Measurements from ENCODE around the gene CPT1C. TPM values are rescaled to one million over a fixed set of nuclear protein-coding genes. Genes with fewer than 3 reads are reported as not detected.

Gene CPT1C
- total and polyA plus RNA-seq, 2 experiments from 2014 or later: 6.2 to 6.8 TPM

GRCh38 chr19:49685845-49686332 is 5.0 kb upstream of the CPT1C start:
- Histone ChIP-seq H3K9me3 (ENCODE audit: low read depth) (no peaks in the 10 kb centered on the region), H3K4me1 (ENCODE audit: insufficient read depth) (peaks cover 17% of the 10 kb centered on the region), H3K4me3 (no peak overlapping the region), H3K9me2 (replicated peaks; ENCODE audit: insufficient read depth) (no peaks in the 10 kb centered on the region), H4K20me1 (ENCODE audit: insufficient read depth, poor library complexity, severe bottlenecking) (peaks cover 14% of the 10 kb centered on the region), H3K27me3 (no peaks in the 10 kb centered on the region), H3K27ac (no peak overlapping the region), H3K36me3 (replicated peaks; ENCODE audit: insufficient read depth, low read depth) (peaks cover 3% of the 10 kb centered on the region), H3K79me2 (peaks cover 22% of the 10 kb centered on the region), H3K4me2 (no peak overlapping the region), H2AFZ (no peak overlapping the region)
- DNase-seq (ENCODE audit: low spot score): no peak
- TF ChIP-seq EZH2phosphoT487 (IDR thresholded peaks at IDR 0.05; ENCODE audit: low read depth, severe bottlenecking, unreplicated experiment): no peak
- no peak for TF ChIP-seq EZH2 (IDR thresholded peaks at IDR 0.05; ENCODE audit: borderline replicate concordance)
- no peak for TF ChIP-seq CTCF (IDR thresholded peaks at IDR 0.05; ENCODE audit: poor library complexity)
- 97% methylated on average over 22 of the region's 23 CpGs for WGBS (ENCODE audit: low lambda C conversion rate, missing lambda C conversion rate)

GRCh38 chr19:49686503-49687088 is 4.3 kb upstream of the CPT1C start:
- Histone ChIP-seq H3K9me3 (ENCODE audit: low read depth) (no peaks in the 10 kb centered on the region), H4K20me1 (ENCODE audit: insufficient read depth, poor library complexity, severe bottlenecking) (peaks cover 7% of the 10 kb centered on the region), H3K4me3 (no peak overlapping the region), H3K36me3 (replicated peaks; ENCODE audit: insufficient read depth, low read depth) (peaks cover 3% of the 10 kb centered on the region), H3K79me2 (peaks cover 15% of the 10 kb centered on the region), H3K27me3 (peaks cover 3% of the 10 kb centered on the region), H2AFZ (no peak overlapping the region), H3K27ac (no peak overlapping the region), H3K4me2 (no peak overlapping the region), H3K4me1 (ENCODE audit: insufficient read depth) (peaks cover 16% of the 10 kb centered on the region), H3K9me2 (replicated peaks; ENCODE audit: insufficient read depth) (no peaks in the 10 kb centered on the region)
- no peak for DNase-seq (ENCODE audit: low spot score)
- TF ChIP-seq CTCF (IDR thresholded peaks at IDR 0.05; ENCODE audit: poor library complexity) (no peak), EZH2phosphoT487 (IDR thresholded peaks at IDR 0.05; ENCODE audit: low read depth, severe bottlenecking, unreplicated experiment) (no peak), EZH2 (IDR thresholded peaks at IDR 0.05; ENCODE audit: borderline replicate concordance) (no peak)
- 97% methylated on average over 6 of the region's 27 CpGs for WGBS (ENCODE audit: low lambda C conversion rate, missing lambda C conversion rate)

- 85% methylated on average over 4 of the region's 12 CpGs for WGBS (ENCODE audit: low lambda C conversion rate, missing lambda C conversion rate)
These were observed 3.8 kb upstream of the CPT1C start for GRCh38 chr19:49687150-49687549.

More at GRCh38 chr19:49687150-49687549, 3.8 kb upstream of the CPT1C start:
- H3K27me3 ChIP-seq: peaks cover 5% of the 10 kb centered on the region
- H3K9me3 ChIP-seq (ENCODE audit: low read depth): no peaks in the 10 kb centered on the region
- H3K4me3 ChIP-seq: no peak overlapping the region
- no peak overlapping the region for H2AFZ ChIP-seq
- DNase-seq (ENCODE audit: low spot score): no peak
- H3K4me1 ChIP-seq (ENCODE audit: insufficient read depth): peaks cover 17% of the 10 kb centered on the region
- H4K20me1 ChIP-seq (ENCODE audit: insufficient read depth, poor library complexity, severe bottlenecking): peaks cover 1% of the 10 kb centered on the region
- H3K27ac ChIP-seq: no peak overlapping the region
- peaks cover 10% of the 10 kb centered on the region for H3K79me2 ChIP-seq
- TF ChIP-seq EZH2 (IDR thresholded peaks at IDR 0.05; ENCODE audit: borderline replicate concordance) (no peak), CTCF (IDR thresholded peaks at IDR 0.05; ENCODE audit: poor library complexity) (no peak), EZH2phosphoT487 (IDR thresholded peaks at IDR 0.05; ENCODE audit: low read depth, severe bottlenecking, unreplicated experiment) (no peak)
- H3K36me3 ChIP-seq (replicated peaks; ENCODE audit: insufficient read depth, low read depth): peaks cover 3% of the 10 kb centered on the region
- H3K9me2 ChIP-seq (replicated peaks; ENCODE audit: insufficient read depth): no peaks in the 10 kb centered on the region
- H3K4me2 ChIP-seq: no peak overlapping the region

Measured in hepatocyte (in vitro differentiated cells).